K562 (cell line): ENCODE data around the gene CHRM1. TPM values are rescaled to one million over a fixed set of nuclear protein-coding genes. Genes with fewer than 3 reads are reported as not detected.
A peak's percentile ranks its signal among the peaks of the same experiment; 100 is the strongest.

Experiments used
- ARHGAP35 ChIP-seq: fragments of 450-650 bp; IDR thresholded peaks from 2 replicates; pipeline ENCODE4 v1.6.1; 2018; ENCODE audit not compliant: partially characterized antibody
- CREB1 ChIP-seq, 2 experiments: sonication (generic) in 1 of 2; formaldehyde crosslinking in 1 of 2; IDR thresholded peaks; 2 replicates each; pipeline versions ENCODE4 v1.6.1 to v1.8.0; 2012 to 2022; ENCODE audit warnings: inconsistent platforms in 1 of 2, mild to moderate bottlenecking in 1 of 2, missing genetic modification reagents in 1 of 2, moderate library complexity in 1 of 2
- ESRRB ChIP-seq: fragments of 250-450 bp; sonication (Bioruptor Pico); IDR thresholded peaks from 2 replicates; pipeline ENCODE4 v1.5.0; 2020; ENCODE audit warnings: mild to moderate bottlenecking, moderate library complexity, borderline replicate concordance
- FOSL1 ChIP-seq: fragments of 200-800 bp; sonication (Bioruptor generic); conservative IDR thresholded peaks from 2 replicates; pipeline ENCODE4 v1.6.1; 2016; ENCODE audit warnings: missing genetic modification characterization, missing compliant biosample characterization
- NFIC ChIP-seq: fragments of 450-650 bp; IDR thresholded peaks from 2 replicates; pipeline ENCODE4 v1.6.1; 2017; ENCODE audit warnings: mild to moderate bottlenecking, inconsistent platforms
- SMARCA4 ChIP-seq: fragments of 450-650 bp; IDR thresholded peaks from 2 replicates; pipeline ENCODE4 v1.6.1; 2016
- TAF1 ChIP-seq: IDR thresholded peaks from 2 replicates; pipeline ENCODE4 v1.6.1; 2011; ENCODE audit warnings: mild to moderate bottlenecking, low read length, moderate library complexity; ENCODE audit not compliant: insufficient read depth, control insufficient read depth, severe bottlenecking; ENCODE audit errors: extremely low read depth
- ZNF24 ChIP-seq: fragments of 450-650 bp; IDR thresholded peaks from 2 replicates; pipeline ENCODE4 v1.6.1; 2016
- ZNF780A ChIP-seq: fragments of 250-450 bp; sonication (Bioruptor Pico); IDR thresholded peaks from 2 replicates; pipeline ENCODE4 v1.5.0; 2021; ENCODE audit warnings: mild to moderate bottlenecking
- polyA plus RNA-seq, 8 experiments: library from polyadenylated mRNA; depleted of rRNA in 4 of 8; stranded (reverse) in 5 of 8; unstranded in 3 of 8; fragments of >200 nt; fragmentation: Nextera tagmentation in 2 of 8; fragmentation: Illumina TruSeq in 1 of 8; extraction: Ambion mirVana in 2 of 8; extraction: Trizol in 1 of 8; gene quantifications; 2 replicates each; pipeline versions ENCODE4 v1.2.1 to v1.2.3, GENCODE V29; 2011 to 2014; ENCODE audit warnings: inconsistent platforms in 1 of 8, missing spikeins in 1 of 8
- total RNA-seq, 7 experiments: library from RNA; depleted of rRNA in 6 of 7; stranded (reverse); fragments of >200 nt in 6 of 7; fragmentation: Illumina TruSeq in 2 of 7; extraction: Trizol in 2 of 7; gene quantifications; 2 replicates each; pipeline versions ENCODE4 v1.2.1 to v1.2.3, GENCODE V29; 2011 to 2021; ENCODE audit warnings: low replicate concordance in 1 of 7
- TF ChIP-seq, protein P1 (sequence below): fragments of 450-650 bp; IDR thresholded peaks from 2 replicates; pipeline ENCODE4 v1.6.1; 2014; ENCODE audit warnings: low read depth, mild to moderate bottlenecking, moderate library complexity, borderline replicate concordance
- TF ChIP-seq, protein P2 (sequence below): fragments of 150-350 bp; conservative IDR thresholded peaks from 2 replicates; pipeline ENCODE4 v1.6.1; 2014; ENCODE audit warnings: low read length
- TF ChIP-seq, protein P3 (sequence below): sonication (generic); IDR thresholded peaks from 2 replicates; pipeline ENCODE4 v1.6.1; 2016
- TF ChIP-seq, protein P4 (sequence below): fragments of 200-400 bp; formaldehyde crosslinking; IDR thresholded peaks from 2 replicates; pipeline ENCODE4 v1.6.1; 2017; ENCODE audit warnings: mild to moderate bottlenecking, low read depth, low read length, moderate library complexity
- TF ChIP-seq, protein P5 (sequence below): fragments of 250-450 bp; sonication (Bioruptor Pico); IDR thresholded peaks from 2 replicates; pipeline ENCODE4 v1.5.0; 2020; ENCODE audit warnings: mild to moderate bottlenecking, borderline replicate concordance
- TF ChIP-seq, protein P6 (sequence below): sonication (generic); formaldehyde crosslinking; IDR thresholded peaks from 2 replicates; pipeline ENCODE4 v1.8.1; 2023; ENCODE audit warnings: mild to moderate bottlenecking, missing genetic modification reagents

The CHRM1 gene
- total and polyA plus RNA-seq, 9 of the 15 experiments (the other 6 are each of a cell fraction or from before 2014, with no cell fraction given) = not detected

DNA sequence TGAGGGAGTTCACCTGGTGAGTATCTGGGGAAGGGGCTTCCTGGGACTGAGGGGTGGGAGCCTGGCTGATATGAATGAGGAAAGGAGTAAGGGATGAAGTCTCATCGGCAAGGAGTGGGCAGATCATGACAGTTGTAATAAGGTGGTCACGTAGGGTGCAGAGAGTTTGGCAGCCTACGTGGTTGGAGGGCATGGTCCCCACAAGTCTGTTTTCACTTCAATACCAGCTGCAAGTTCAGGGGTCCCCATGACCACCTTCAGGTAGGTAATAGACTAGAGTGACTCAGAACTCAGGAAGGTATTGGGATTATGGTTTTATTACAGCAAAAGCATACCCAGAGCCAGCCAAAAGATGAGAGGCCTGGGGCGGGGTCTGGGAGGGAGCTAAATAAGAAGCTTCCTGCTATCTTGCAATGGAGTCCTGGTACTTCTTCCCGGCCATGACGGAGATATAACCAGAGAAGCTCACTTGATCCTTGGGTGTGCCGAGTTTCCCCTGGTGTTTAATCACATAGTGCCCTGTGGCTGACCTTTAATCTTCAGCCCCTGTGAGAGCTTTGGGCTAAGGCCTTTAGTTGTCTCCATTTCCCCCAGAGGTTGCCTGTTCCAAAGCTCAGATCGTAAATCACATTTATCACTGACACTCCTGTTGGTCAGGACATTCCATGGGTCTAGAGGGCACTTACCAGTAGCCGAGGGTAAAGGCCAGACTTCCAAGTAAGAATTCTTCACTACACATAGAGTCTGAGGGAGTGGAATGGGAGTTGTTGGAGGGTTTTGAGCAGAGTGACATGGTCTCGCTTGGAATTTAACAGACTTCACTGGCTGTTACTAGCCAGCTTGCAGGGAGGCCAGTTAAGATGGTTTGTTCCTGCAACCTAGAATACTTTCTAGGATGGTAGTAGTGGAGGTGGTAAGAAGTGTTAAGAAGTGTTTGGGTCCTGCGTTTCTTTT, 31.4 kb downstream of the CHRM1 start (continued):
- TF ChIP-seq, protein P1, sequence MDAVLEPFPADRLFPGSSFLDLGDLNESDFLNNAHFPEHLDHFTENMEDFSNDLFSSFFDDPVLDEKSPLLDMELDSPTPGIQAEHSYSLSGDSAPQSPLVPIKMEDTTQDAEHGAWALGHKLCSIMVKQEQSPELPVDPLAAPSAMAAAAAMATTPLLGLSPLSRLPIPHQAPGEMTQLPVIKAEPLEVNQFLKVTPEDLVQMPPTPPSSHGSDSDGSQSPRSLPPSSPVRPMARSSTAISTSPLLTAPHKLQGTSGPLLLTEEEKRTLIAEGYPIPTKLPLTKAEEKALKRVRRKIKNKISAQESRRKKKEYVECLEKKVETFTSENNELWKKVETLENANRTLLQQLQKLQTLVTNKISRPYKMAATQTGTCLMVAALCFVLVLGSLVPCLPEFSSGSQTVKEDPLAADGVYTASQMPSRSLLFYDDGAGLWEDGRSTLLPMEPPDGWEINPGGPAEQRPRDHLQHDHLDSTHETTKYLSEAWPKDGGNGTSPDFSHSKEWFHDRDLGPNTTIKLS = no peak
- TF ChIP-seq TAF1 (no peak), ZNF780A (CRISPR knock-in tag) (peak; percentile 74; the same call in 1 of the 2 replicates), ZNF24 (no peak), ARHGAP35 (no peak), FOSL1 (tag) (peak; percentile 47), CREB1 (IDR thresholded peaks at IDR 0.05) (no peak), CREB1 (CRISPR knock-in tag; IDR thresholded peaks at IDR 0.05) (peak; percentile 43; the same call in 1 of the 2 replicates), SMARCA4 (peak; percentile 64), ESRRB (CRISPR knock-in tag) (peak; percentile 62; the same call in 1 of the 2 replicates), NFIC (peak; percentile 49)
- TF ChIP-seq, protein P2, sequence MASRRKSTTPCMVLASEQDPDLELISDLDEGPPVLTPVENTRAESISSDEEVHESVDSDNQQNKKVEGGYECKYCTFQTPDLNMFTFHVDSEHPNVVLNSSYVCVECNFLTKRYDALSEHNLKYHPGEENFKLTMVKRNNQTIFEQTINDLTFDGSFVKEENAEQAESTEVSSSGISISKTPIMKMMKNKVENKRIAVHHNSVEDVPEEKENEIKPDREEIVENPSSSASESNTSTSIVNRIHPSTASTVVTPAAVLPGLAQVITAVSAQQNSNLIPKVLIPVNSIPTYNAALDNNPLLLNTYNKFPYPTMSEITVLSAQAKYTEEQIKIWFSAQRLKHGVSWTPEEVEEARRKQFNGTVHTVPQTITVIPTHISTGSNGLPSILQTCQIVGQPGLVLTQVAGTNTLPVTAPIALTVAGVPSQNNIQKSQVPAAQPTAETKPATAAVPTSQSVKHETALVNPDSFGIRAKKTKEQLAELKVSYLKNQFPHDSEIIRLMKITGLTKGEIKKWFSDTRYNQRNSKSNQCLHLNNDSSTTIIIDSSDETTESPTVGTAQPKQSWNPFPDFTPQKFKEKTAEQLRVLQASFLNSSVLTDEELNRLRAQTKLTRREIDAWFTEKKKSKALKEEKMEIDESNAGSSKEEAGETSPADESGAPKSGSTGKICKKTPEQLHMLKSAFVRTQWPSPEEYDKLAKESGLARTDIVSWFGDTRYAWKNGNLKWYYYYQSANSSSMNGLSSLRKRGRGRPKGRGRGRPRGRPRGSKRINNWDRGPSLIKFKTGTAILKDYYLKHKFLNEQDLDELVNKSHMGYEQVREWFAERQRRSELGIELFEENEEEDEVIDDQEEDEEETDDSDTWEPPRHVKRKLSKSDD = no peak
- TF ChIP-seq, protein P3, sequence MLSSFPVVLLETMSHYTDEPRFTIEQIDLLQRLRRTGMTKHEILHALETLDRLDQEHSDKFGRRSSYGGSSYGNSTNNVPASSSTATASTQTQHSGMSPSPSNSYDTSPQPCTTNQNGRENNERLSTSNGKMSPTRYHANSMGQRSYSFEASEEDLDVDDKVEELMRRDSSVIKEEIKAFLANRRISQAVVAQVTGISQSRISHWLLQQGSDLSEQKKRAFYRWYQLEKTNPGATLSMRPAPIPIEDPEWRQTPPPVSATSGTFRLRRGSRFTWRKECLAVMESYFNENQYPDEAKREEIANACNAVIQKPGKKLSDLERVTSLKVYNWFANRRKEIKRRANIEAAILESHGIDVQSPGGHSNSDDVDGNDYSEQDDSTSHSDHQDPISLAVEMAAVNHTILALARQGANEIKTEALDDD = peak; percentile 53
- TF ChIP-seq, protein P4, sequence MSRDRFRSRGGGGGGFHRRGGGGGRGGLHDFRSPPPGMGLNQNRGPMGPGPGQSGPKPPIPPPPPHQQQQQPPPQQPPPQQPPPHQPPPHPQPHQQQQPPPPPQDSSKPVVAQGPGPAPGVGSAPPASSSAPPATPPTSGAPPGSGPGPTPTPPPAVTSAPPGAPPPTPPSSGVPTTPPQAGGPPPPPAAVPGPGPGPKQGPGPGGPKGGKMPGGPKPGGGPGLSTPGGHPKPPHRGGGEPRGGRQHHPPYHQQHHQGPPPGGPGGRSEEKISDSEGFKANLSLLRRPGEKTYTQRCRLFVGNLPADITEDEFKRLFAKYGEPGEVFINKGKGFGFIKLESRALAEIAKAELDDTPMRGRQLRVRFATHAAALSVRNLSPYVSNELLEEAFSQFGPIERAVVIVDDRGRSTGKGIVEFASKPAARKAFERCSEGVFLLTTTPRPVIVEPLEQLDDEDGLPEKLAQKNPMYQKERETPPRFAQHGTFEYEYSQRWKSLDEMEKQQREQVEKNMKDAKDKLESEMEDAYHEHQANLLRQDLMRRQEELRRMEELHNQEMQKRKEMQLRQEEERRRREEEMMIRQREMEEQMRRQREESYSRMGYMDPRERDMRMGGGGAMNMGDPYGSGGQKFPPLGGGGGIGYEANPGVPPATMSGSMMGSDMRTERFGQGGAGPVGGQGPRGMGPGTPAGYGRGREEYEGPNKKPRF = no peak
- TF ChIP-seq, protein P5, sequence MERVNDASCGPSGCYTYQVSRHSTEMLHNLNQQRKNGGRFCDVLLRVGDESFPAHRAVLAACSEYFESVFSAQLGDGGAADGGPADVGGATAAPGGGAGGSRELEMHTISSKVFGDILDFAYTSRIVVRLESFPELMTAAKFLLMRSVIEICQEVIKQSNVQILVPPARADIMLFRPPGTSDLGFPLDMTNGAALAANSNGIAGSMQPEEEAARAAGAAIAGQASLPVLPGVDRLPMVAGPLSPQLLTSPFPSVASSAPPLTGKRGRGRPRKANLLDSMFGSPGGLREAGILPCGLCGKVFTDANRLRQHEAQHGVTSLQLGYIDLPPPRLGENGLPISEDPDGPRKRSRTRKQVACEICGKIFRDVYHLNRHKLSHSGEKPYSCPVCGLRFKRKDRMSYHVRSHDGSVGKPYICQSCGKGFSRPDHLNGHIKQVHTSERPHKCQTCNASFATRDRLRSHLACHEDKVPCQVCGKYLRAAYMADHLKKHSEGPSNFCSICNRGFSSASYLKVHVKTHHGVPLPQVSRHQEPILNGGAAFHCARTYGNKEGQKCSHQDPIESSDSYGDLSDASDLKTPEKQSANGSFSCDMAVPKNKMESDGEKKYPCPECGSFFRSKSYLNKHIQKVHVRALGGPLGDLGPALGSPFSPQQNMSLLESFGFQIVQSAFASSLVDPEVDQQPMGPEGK (CRISPR knock-in tag) = peak; percentile 64
- TF ChIP-seq, protein P6, sequence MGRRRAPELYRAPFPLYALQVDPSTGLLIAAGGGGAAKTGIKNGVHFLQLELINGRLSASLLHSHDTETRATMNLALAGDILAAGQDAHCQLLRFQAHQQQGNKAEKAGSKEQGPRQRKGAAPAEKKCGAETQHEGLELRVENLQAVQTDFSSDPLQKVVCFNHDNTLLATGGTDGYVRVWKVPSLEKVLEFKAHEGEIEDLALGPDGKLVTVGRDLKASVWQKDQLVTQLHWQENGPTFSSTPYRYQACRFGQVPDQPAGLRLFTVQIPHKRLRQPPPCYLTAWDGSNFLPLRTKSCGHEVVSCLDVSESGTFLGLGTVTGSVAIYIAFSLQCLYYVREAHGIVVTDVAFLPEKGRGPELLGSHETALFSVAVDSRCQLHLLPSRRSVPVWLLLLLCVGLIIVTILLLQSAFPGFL = no peak
